HTERT RPE-1 (cell line): ENCODE results near the gene ECHS1.

ENCODE experiments used
- in situ Hi-C: fragments of 300-500 bp; cut with MboI; formaldehyde crosslinking; loops from 4 replicates; pipeline ENCODE4 v1.14.3; 2020; ENCODE audit warnings: low sequenced_read_pairs

ECHS1 gene

DNA sequence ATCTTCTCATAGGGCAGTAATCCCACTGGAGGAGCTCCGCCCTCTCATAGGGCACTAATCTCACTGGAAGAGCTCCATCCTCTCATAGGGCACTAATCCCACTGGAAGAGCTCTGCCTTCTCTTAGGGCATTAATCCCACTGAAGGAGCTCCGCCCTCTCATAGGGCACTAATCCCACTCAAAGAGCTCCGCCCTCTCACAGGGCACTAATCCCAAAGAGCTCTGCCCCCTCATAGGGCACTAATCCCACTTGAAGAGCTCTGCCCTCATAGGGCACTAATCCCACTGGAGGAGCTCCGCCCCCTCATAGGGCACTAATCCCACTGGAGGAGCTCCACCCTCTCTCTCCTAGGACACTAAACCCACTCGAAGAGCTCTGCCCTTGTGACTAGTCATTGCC is 11.9 kb downstream of the ECHS1 start:
- in situ Hi-C loops: no loop called here

DNA sequence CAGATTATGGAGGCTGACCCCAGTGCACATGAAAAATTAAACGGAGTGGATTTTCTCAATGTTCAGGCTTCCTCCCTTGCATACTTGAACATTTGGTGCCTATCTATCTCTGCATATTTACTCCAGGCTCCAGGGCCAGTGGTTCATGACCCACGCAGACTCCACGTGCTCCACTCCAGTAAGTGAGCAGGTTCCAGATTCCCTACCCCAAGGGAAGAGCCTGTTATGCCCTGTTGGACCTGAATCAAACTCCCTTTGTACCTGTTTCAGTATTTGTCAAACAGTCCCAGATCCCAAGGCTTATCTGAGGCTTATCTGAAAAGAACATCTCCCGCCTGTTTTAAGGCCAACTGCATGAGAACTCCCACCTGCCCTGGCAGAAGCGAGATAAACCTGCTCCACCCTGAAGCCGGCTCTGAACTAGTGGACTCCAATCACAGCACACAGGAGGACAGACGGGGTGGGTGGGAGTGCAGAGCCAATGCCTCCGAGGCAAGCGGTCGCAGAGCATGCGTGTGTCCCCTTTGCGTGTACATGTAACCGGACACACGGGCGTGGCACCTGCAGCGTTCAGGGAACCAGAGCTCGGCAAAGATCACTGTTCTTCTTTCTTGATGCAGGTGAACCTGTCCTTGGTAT is 13.1 kb downstream of the ECHS1 start:
- in situ Hi-C loops: no loop called here

DNA sequence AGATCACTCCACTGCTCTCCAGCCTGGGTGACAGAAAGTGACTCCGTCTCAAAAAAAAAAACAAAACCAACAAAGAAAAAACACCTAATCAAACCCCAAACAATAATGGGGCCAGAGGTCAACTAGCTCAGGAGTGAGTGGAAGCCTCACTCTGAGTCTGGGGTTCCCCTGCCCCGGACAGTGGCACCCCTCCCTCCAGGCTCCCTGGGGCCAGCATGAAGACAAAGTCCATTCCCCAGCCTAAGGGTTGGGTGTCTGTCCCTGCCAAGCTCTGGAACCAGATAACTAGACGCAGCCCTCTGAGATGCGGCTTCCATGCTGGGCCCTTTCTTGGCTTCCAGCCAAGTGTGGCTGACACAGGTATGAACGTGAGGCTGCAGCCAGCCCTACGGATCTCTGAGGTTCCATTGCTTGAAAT is 13.6 kb downstream of the ECHS1 start:
- in situ Hi-C loops: no loop called here

DNA sequence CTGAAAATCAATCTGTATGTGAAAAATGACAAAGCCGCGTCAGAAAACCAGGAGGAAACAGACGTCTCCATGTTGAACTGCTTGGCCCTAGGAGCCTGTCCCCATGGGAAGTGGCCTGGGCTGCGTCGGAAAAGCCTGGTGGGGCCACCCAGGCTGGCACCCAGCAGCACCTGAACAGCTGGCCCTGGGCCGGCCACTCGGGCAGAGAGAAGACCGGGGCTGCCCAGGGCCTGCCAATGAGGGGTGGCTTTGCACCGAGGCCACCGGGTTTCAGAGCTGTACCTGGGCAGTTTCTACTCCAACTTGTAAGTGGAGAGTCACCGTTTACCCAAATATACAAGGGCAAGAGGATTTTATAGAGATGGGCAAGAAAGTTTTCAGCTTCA is 14.2 kb downstream of the ECHS1 start:
- in situ Hi-C loops: no loop called here

DNA sequence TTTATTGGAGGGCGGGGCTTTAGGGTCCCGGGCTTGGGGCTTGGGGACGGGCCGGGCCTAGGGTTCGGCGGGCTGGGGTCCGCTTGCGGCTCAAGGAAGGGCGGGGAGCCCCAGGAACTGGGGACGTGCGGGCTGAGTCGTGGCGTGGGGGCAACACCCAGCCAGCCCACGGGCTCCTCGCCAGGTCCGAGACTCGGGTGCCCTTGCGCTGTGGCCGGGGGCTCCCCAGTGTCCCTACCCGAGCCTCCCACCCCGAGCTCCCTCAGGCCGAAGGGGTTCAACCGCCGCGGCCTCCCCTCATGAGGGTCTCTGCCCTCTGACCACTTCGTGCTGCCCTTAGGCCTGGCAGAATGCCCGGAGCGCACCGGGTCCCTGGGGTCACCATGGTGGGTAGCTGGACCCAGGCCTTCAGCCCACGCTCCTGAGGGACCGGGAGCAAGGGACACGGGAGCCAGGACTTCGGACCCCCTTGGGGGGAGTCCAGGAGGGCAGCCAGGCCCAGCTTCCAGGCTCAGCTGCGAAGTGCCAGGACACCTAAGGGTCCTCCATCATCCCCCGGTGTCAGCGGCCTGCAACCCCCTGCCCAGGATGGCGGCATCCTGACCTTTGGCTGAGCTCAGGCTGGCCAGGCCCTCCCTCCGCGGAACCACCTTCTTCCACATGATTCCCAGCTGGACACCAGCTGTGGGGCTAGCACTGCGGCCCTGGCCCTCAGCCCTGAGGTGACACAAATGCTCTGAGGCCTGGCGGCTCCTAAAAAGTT is 14.8 kb downstream of the ECHS1 start:
- in situ Hi-C loops: no loop called here

DNA sequence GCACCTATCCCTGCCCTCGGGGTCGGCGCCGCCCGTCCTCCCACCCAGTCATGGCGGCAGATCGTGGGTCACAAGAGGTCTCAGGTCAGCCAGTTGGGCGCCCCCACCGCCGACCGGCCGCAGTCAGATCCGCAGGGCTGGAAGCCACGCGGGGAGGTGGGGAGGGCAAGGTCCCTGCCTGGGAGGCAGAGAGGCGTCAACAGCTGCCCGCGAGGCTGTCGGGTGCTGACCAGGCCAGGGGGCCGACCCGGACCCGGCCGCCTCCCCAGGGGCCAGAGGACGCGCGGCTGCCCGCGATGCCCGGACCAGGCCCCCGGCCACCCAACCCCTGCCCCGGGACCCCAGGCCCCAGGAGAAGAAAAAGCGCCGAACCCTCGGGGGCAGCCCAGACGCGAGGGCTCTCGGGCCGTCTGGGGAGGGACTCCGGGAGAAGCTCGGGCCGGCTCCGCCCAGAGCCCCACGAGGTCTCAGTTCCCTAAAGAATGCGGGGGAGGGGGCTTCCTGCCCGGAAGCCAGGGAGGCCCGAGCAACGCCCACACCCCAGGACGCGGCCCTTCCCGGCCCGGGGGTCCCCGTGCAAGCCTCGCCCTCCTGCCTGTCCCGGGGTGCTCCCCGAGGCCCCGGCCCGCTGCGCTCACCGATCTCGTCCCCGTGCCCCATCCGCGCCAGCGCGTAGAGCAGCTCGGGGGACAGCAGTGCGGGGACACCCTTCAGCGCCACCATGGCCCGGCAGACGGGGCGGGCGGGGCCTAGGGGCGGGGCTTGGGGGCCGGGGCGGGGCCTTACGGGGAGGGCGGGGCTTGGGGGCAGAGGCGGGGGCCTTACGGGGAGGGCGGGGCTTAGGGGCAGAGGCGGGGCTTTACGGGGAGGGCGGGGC is 15.6 kb downstream of the ECHS1 start, which contains the start of gene FUOM:
FUOM (minus strand) TSS at position 735 of the 877 bp plus-strand sequence; CDS start at position 723, 12 bp downstream.
- in situ Hi-C loops: no loop called here

DNA sequence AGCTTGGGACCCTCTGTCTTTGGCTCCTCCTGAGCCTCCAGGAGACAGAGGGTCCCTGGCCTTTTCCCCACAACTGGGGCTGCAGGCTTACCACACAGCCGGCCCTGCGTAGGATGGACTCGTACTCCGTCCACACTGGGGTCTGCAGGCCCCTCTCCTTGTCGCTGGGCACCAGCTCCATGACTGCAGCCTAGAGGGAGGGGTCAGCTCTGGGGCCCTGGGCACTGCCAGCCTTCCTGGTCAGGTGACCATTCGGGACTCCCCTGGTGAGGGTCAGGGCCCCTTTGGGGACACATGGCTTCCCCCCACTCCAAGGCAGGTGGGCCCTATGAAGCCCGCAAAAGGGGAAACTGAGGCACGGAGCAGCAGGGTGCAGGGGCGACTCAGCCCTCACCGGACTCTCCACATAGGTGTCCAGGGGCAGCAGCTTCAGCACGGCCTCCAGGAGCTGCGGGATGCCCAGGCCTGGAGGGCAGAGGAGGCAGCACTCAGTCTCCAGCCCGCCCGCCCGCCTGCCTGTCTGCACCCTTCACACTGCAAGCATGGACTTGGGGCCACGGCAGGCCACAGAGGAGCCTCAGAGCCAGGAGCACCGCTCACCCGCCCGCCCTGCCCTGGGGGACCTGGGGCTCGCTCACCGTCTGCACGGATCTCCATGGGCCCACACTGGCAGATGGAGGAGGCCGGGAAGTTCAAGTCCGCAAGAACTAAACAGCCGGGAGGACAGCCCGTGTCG is 16.4 kb downstream of the ECHS1 start:
- in situ Hi-C loops: no loop called here

DNA sequence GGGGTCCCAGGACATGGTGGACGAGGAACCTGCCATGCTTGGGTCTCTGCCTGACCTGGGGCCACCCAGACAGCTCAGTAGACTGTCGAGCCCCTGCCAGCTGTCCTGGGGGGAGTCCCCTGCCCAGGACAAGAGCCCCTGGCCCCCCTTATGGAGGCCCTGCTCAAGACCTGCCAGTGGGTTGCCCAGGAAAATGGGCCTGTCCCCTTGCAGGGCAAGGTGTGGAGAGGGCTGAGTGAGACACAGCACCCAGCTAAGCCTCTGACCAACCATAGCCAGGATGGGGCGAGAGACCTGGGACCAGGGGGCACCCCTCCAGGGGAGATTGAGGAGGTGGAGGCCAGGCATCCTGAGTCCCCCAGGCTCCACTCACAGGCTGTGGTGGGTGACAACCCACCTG is 17.2 kb downstream of the ECHS1 start:
- in situ Hi-C loops: no loop called here

DNA sequence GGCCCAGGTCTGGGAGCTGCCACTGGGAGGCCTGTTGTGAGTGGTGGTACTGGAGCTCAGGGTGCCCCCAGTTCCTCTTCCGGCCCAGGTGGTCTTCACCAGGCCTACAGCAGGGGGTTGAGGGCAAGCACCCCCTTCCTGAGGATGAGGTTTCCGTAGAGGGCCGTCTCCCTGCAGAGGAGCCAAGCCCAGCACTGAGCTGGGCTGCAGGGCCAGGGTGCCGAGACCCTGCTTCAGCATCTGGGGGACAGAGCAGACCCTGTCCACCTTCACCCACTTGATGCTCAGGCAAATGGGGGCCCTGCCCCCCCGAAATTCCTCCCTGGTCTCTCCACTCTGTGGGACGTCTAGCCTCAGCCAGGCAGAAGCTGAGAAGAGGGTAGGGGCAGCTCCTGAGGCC is 17.9 kb downstream of the ECHS1 start:
- in situ Hi-C loops: no loop called here

DNA sequence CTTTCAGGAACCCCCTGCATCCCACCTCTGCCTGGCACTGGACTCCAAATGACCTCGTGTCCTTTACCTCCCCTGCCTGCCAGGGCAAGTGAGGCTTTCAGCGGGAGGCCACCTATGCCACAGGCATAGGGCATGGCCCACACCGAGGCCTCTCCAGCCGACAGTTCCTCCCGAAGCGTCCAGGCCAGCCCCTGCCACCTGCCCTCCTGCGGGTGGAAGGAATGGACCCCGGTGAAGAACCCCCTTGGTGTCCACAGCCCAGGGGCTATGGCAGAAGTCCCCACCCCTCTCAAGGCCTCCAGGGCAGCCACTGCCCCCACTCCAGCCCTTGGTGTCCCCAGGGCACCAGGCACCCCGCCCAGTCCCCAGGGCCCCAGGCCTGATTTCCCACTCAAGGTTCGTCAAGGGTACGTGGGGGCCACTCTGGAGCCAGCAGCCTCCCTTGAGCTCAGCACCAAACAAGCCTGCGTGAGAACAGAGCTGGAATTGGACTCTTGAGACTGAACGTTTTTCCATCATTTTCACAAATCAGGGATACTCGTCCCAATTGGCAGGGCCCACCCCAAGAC is 18.4 kb downstream of the ECHS1 start:
- in situ Hi-C loops: no loop called here

DNA sequence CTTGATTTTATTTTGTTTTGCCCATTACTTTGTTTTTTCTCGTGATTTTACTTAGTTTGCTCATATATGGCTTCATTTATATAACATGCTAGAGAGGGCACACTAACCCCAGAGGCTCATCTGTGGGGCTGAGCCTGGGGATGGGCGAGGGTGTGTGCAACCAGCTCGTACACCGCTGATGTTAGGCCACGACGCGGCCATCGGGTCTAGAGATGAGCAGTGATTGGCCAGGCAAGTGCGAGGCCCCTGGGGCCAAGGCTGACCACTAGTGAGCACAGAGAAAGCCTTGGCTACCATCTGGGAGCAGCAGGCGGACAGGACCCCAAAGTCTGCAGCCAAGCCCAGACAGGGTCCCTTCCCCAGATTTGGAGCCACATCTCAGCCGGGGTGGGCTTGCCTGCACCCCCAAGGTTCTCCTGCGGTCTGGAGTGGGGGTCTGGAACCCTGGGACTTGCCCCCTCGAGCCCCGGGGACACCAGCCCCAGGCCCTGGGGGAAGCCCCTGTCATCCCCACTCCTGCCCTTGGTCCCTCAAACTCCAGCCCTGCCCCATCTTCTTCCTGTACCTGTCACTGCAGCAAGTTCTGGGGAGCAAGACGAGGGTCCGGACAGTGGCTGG is 19.1 kb downstream of the ECHS1 start:
- in situ Hi-C loops: no loop called here

DNA sequence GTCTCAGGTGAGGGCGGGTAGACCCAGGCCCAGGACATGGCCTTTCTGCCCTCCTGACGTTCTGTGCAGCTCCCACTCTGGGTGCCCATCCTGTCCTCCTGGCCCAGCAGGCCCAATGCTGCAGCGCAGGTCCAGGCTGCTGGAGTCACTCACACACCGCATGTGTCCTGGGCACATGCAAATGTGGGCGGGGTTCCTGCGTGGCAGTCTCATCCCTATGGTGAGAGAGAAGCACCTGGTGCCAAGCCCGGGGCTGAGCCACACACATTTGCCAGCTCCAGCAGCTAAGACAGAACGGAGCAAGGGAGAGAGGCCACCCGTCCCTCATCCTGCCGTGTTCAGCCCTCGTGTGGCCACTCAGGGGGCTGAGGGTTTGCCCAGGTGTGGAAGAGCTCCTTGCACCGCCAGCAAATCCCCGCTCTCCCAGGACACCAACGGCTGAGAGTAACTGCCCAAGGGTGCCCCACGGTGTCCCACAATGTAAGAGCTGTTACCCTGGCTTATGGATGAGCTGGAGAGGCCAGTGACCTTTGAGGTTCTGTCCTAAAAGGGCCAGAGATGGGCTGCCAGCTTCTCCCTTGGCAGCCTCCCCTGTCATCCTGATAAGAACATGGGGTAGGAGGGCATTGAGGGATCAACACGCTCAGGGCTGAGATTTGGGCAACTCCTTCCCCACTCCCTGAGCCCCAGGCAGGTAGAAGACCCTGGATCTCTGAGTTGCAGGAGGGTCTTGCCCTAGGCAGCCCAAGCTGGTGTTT is 19.8 kb downstream of the ECHS1 start:
- in situ Hi-C loops: no loop called here

DNA sequence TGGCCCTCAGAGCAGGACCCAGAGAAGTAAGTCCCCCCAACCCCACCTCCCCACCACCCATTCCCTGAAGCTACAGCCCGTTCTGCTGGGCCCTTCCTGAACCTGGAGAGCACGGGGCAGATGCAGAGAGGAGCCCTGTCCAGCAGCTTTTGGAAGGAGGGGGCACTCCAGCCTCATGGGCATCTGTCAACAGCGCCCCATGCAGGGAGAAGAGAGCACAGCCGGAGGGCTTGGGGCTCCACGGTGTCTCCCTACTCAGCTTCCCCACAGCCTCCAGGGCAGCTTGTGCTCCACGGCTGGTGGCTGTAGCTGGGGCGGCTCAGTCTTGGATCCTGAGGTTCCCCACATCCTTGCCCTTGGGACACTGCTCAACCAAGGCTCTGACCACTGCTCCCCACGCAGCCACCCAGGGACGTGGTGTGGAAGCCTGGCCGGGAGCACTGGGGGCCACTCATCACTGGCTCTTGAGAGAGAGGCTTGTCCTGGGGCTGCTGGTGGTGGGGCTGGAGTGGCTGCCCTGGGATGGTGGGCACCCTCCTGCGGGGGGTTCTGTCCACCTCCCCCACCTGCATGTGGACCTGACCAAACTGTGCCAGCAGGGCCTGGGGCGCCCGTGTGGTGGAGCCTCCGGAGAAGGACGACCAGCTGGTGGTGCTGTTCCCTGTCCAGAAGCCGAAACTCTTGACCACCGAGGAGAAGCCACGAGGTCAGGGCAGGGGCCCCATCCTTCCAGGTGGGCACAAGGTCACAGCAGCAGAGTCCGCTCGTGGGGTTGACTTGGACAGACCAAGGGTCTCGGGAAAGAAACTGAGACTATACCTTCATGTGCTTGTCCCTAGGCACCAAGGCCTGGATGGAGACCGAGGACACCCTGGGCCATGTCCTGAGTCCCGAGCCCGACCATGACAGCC is 21.5 kb downstream of the ECHS1 start:
- in situ Hi-C loops: no loop called here

DNA sequence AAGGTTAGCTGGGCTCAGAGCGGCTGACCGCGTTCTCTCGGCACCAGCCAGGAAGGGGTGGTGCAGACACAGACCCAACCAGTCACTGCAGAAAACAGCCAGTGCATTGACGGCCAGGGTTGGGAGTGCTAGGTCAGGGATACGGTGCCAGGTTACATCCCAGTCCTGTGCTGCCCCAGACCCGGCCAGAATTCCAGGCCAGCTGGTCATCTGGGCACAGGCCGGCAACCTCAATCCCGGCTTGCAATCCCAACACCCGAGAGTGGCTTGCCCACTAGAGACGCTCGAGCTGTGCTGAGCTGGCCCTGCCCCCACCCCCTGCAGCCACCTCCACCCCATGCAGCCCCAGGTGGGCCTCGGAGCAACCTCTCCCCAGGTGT is 22.2 kb downstream of the ECHS1 start:
- in situ Hi-C loops: no loop called here

DNA sequence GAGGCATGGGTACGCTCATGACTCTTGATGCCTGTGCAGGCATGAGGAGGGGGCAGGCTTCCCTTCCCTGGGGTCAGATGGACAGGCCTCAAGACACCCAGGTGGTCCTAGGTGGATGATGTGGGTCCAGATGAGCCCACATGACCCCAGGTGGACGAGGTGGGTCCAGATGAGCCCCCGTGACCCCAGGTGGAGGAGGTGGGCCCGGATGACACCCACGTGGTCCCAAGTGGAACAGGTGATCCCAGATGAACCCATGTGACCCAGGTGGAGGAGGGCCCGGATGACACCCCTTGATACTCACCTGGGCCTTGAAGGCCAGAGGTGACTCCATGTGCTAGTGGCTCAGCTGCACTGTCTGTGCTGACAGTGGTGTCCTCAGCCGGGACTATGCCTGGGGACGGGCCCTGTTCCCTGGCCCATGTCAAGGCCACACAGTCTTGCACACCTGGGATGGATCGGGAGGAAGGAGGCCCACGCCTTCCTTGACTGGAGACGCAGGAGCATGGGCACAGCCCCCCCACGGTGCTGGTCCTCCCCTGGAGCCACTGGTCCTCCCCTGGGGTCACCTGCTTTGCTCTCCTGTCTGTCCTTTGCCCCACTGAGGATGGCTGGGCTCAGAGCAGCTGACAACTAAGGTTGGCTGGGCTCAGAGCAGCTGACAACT is 22.7 kb downstream of the ECHS1 start:
- in situ Hi-C loops: no loop called here

DNA sequence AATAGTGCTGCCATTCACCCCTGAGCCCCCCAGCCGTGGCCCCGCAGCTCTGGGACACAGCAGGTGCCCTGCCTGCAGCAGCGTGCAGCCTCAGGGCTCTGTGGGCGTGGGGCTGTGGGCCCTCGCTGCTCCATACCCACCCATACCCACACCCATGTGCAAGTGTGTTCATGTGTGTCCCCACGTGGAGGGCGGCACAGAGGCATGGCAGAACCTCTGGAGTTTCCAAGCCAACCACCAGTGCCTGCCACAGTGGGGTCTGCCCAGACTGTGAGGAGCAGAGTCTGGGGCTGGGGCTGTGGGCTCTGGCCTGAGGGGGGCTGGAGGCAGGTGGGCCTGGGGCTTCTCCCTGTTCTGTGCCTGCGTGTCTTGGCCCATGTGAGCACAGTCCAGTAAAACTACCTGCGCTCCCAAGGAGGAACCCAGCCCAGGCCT is 23.6 kb downstream of the ECHS1 start:
- in situ Hi-C loops: no loop called here

DNA sequence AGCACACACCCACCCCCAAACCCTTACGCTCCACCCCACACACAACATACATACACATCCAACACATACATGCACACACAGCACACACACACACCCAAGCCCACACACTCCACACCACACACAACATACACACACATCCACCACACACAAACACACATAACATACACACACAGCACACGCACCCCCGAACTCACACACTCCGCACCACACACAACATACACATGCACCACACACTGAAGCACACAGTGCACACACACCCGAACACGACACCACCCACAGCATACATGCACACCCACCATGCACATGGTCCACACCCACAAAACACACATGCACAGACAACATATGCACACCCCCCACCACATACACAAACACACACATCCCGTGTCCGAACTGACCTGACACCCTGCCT is 24.0 kb downstream of the ECHS1 start:
- in situ Hi-C loops: no loop called here
